ENCODE data around the gene CLEC18B.
"Not testable (repeated sequence)": the region's sequence is repeated elsewhere in the genome, so short reads cannot be mapped to it uniquely, and the experiment has no call there.

CLEC18B gene

DNA sequence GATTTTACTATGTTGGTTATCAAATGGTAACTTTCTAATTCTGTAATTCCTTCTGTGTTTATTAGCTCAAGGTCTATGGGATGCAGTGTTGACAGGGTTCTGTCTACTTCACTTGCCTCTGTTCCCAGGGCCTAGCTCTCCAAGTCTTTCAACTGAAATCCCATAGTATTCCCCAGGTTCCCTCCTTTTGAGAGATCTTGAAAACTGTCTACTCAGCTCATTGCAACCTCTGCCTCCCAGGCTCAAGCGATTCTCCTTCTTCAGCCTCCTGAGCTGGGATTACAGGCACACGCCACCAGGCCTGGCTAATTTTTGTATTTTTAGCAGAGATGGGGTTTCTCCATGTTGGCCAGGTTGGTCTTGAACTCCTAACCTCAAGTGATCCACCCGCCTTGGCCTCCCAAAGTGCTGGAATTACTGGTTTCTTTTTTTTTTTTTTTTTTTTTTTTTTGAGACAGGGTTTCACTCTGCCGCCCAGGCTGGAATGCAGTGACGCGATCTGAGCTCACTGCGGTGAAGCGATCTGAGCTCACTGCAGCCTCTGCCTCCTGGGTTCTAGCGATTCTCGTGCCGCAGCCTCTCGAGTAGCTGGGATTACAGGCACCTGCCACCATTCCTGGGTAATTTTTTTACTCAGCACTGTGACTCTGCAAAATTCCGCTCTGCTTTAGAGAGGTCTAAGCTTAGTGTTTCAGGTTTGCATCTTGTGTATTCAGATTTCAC lies 22.5 kb upstream of the CLEC18B start:
- DNase-seq (ENCODE audit: low spot score) = not testable (repeated sequence)

- no peak for DNase-seq (ENCODE audit: low spot score)
Observed at GRCh38 chr16:74439685-74440084, 18.4 kb upstream of the CLEC18B start.

- no peak for DNase-seq (ENCODE audit: low spot score)
Observed at GRCh38 chr16:74438492-74438979, 17.3 kb upstream of the CLEC18B start.

DNA sequence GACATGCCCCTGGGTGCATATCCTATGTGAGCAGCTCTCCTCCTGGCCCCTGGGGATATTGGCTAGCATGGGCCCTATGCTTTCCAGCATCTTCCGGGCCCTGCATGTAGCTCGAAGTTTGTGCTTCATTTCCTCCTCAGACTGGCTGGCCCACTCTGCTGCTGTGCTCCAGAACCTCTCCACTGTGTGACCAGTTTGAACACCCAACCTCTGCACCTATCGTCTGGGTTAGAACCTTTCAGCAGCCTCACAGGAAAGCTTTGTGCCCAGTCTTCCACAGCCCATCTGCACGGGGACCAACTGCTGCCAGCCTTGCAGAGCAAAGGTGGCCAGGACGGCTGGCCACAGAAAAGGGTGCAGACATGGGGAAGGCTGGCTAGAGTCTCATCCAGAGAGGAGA lies 10.2 kb upstream of the CLEC18B start:
- no peak for DNase-seq (ENCODE audit: low spot score)

DNA sequence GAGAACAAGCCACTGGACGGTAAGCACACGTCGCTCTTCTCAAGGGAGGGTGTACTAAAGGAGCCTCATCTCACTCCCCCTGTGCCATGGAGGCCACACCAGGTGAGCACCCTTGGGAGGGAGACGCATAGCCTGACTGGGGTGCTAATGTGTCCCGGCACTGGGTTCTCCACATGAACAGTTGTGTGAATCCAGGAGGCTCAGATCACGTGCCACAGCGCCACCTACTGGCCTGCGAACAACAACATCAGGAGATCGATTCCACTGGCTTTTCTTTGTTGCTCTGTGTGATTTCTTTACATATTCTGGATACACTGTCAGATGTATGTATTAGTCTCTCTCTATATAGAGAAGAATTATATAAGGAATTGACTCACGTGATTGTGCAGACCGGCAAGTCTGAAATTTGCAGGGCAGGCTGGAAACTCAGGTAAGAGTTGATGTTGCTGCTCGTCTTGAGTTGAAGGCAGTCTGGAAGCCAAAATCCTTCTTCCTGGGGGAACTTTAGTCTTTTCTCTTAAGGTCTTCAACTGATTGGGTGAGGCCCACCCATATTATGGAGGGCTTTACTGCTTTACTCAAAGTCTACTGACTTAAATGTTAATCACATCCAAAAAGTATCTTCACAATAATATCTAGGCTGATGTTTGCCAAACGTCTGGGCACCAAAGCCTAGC lies 8.9 kb upstream of the CLEC18B start:
- peak; percentile 58 for DNase-seq (ENCODE audit: low spot score)

GRCh38 chr16:74428493-74428892 lies 7.2 kb upstream of the CLEC18B start:
- not testable (repeated sequence) for DNase-seq (ENCODE audit: low spot score)

GRCh38 chr16:74425751-74426150 lies 4.5 kb upstream of the CLEC18B start:
- not testable (repeated sequence) for DNase-seq (ENCODE audit: low spot score)

DNA sequence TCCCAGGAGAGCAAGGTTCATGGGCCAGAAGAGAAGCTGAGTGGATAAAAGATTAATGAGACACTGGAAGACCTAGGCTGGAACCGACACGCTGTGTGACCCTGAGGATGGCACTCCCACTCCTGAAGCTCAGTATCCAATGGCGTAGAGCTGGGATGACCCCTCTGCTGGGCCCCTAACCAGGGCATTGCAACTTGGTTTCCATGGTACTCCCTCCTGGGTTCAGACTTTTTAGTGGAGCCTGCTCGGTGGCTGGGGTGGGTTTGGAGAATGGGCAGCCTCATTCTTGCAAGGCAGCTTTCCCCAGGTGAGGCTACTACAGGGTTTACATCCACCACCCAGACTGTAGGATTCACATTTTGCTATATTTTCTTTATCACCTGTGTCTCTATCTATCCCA lies 2.4 kb upstream of the CLEC18B start:
- DNase-seq (ENCODE audit: low spot score) = not testable (repeated sequence)

GRCh38 chr16:74422086-74422485 lies 808 bp upstream of the CLEC18B start:
- not testable (repeated sequence) for DNase-seq (ENCODE audit: low spot score)

DNA sequence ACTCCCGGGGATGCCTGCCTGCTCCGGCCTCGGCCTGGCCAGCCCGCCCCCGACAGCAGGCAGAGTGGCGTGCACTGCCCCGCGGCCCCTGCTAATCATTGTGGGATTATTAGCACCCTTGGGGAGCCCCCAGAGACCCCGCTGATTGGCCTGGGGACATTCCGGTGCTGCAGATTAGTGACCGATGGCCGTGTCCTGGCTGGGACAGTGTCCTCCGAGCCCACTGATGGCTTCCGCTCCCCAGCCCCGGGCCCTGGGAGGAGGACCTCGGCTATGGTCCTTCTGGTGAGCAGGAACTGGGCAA lies 156 bp upstream of the CLEC18B start:
- DNase-seq (ENCODE audit: low spot score) = not testable (repeated sequence)

DNA sequence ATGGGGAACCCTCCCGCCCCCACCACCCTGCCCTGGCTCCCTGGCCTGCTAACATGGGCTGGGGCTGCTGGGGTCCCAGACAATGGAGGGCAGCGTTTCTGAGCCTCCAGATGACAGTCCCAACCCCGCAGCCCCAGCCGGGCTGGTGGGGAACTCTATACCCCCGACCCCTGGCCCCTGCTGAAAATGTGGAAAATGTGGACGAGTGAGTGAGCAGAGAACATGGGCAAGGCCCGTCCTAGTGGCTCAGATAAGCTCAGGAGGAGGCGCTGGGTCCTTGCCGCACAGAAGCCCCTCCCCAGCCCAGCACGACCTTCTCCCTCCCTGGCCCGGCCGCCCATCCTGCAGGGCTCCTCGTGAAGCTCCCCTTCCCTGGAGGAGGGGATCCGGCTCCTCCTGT lies 1.5 kb downstream of the CLEC18B start:
- not testable (repeated sequence) for DNase-seq (ENCODE audit: low spot score)

DNA sequence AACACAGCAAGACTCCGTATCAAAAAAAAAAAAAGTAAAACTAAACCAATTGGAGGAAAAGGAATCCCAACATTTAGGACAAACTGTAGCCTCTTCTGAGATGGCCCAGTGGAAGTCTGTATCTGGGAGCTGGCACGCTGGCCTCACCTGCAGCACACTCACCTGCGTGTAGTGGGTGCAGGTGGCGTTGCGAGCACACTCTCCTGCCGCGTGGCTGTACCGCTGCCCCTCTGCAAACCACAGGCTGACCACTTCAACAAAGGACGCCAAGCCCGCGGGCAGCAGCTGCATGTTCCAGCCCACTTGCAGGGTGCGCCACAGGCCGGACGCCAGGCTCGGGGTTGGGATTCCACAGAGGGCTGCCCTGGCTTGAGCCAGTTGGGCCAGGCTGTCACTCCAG lies 3.4 kb downstream of the CLEC18B start:
- not testable (repeated sequence) for DNase-seq (ENCODE audit: low spot score)

- DNase-seq (ENCODE audit: low spot score) = not testable (repeated sequence)
Observed at GRCh38 chr16:74413920-74414319, 7.4 kb downstream of the CLEC18B start.

- not testable (repeated sequence) for DNase-seq (ENCODE audit: low spot score)
Observed at GRCh38 chr16:74413485-74413884, 7.8 kb downstream of the CLEC18B start.

- not testable (repeated sequence) for DNase-seq (ENCODE audit: low spot score)
Observed at GRCh38 chr16:74412775-74413390, 8.4 kb downstream of the CLEC18B start.

- DNase-seq (ENCODE audit: low spot score) = not testable (repeated sequence)
Observed at GRCh38 chr16:74412138-74412774, 9.0 kb downstream of the CLEC18B start.

DNA sequence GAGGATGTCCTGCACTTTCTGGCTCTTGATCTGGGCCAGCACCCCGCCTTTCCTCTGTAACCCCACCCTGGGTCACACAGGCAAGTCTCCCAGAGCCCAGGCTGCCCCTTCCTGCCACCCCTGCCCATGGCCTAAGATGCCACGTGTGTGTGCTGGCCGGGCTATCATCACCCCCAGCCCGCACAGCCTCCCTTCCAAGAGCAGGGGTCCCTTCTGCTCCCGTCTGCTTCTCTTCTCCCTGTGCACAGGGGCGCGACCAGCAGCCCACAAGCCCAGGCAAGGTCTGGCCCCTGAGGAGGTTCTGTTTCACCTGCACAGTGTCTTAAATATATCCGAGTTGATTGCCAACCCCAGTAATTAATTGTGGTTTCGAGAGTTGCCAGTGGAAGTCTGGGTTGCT lies 10.3 kb downstream of the CLEC18B start:
- DNase-seq (ENCODE audit: low spot score) = not testable (repeated sequence)

DNA sequence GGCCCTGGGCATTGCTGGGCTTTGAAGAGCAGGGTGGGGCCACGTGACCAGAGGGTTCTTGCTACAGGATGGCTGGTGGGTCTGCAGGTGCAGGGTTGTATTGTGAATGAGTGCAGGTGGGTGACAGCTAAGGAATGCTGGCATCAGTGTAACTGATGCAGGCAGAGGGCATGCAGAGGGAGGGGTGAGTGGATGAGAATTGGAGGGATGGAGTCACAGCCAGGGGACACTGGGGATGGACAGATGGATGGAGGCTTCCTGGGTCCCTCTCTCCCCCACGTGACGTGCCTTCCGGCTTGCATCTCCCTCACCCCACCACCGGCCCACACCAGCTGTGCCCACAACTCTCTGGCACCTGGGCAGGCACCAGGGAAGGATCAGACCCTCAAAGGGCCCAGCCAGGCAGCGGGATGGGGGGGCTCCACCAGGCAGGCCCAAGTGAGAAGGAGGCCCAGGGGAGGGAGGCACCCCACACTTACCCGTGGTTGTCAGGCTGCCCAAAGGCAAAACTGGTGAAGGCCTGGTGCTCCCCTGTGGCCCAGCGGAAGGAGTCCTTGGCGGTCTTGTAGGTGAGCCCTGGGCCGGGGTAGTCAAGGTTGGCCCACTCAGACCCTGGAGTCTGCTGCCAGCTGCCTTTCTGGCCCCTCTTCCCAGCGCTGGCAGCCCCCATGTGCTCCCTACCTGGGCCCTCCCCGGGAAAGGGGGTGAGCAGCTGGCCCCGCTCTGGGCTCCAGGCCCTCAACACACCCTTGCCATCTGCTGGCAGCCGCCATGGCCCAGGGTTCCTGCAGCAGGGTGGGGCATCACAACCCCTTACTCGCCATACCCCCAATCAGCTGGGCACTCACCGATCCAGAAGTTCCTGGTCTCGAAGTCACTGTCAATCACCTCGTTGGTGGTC lies 11.0 kb downstream of the CLEC18B start:
- DNase-seq (ENCODE audit: low spot score) = not testable (repeated sequence)

DNA sequence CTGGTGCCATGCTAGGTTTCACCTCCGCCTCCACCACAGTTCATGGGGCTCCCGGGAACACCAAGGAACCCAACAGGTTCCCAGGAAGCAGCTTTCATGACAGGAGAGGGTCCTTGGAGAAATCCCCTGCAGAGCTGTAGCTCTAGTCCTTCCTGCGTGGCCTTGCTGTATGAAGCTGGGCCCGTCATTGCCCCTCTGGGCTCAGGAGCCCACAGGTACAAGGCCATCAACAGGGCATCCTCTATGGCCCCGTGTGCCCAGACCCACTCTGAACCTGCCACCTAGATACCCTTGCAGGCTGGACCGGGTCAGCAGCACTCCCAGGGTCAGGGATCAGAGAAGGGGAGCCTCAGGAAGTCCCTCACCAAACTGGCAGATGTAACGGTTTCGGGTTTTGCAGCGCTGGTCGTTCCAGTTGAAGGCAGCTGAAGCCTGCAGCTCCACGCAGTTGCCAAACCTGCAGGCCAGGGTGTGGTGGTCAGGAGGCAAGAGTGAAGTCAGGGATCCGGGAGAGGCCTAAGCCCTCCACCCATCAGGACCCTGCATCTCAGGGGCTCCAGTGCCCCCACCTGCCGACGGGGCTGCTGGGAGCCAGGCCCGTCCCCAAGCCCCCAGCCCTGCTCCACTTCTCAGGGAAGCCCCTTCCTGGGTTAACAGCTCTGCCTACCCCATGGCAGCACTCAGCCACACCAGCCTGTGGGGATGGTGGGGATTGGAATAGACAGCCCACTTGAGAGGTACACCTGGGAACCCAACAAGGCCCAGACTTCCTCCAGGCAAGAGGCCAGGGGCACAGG lies 11.9 kb downstream of the CLEC18B start:
- DNase-seq (ENCODE audit: low spot score) = not testable (repeated sequence)

GRCh38 chr16:74407362-74407705 lies 13.9 kb downstream of the CLEC18B start:
- not testable (repeated sequence) for DNase-seq (ENCODE audit: low spot score)
